ENCODE results near the gene PTPRG. TPM values are rescaled to one million over a fixed set of nuclear protein-coding genes. Genes with fewer than 3 reads are reported as not detected.

The PTPRG gene
- total and polyA plus RNA-seq, 2 of the 13 experiments (the other 11 are each of a cell fraction or from before 2014, with no cell fraction given), result 8.0 to 25.3 TPM

DNA sequence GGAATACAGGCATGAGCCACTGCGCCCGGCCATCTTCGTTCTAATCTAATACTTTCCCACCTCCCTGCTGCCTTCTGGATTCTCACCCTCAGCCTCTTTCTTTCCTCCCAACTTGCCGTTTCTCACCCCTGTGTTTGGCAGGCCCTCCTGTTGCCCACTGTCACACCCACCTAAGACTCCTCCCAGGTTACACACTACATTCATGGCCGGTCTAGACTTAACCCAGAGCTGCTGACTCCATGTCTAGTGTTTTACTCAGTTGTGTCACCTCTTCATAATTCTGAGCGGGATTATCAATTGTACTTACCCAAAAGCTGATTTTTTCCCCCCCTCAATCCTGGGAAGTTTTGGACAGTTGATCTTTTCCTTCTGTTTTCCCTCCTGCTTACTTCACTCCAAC, 588.2 kb downstream of the PTPRG start (continued):
- TF ChIP-seq, protein P1, sequence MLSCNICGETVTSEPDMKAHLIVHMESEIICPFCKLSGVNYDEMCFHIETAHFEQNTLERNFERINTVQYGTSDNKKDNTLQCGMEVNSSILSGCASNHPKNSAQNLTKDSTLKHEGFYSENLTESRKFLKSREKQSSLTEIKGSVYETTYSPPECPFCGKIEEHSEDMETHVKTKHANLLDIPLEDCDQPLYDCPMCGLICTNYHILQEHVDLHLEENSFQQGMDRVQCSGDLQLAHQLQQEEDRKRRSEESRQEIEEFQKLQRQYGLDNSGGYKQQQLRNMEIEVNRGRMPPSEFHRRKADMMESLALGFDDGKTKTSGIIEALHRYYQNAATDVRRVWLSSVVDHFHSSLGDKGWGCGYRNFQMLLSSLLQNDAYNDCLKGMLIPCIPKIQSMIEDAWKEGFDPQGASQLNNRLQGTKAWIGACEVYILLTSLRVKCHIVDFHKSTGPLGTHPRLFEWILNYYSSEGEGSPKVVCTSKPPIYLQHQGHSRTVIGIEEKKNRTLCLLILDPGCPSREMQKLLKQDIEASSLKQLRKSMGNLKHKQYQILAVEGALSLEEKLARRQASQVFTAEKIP (CRISPR knock-in tag; IDR thresholded peaks at IDR 0.05; ENCODE audit: borderline replicate concordance), result no peak

- Histone ChIP-seq H3K4me2 (ENCODE audit: low read depth, low read length) (no peak overlapping the region), H4K20me1 (ENCODE audit: insufficient read depth, low read length) (no peaks in the 10 kb centered on the region), H3K4me3 (replicated peaks in 1 of 3; ENCODE audit: insufficient read depth in 1 of 3, low read depth in 2 of 3, low read length in 3 of 3) (no peak overlapping the region), H2AFZ (ENCODE audit: low read length) (no peak overlapping the region), H3K4me1 (ENCODE audit: insufficient read depth, low read length) (peaks cover 18% of the 10 kb centered on the region), H3K27ac (ENCODE audit: extremely low read length, insufficient read depth, low read length) (no peak overlapping the region), H3K9ac (ENCODE audit: insufficient read depth, low read depth, low read length) (no peak overlapping the region), H3K9me3 (ENCODE audit: low read length) (no peaks in the 10 kb centered on the region), H3K27me3 (ENCODE audit: control insufficient read depth in 1 of 2, insufficient read depth in 2 of 2, low read length in 2 of 2) (no peaks in the 10 kb centered on the region), H3K79me2 (ENCODE audit: insufficient read depth, low read length) (no peaks in the 10 kb centered on the region), H3K36me3 (replicated peaks in 1 of 2; ENCODE audit: control insufficient read depth in 1 of 2, insufficient read depth in 2 of 2, low read length in 2 of 2) (no peaks in the 10 kb centered on the region; a peak in 2 of 5 replicates)
- FAIRE-seq (no peak), ATAC-seq (no peak), DNase-seq (ENCODE audit: low spot score) (no peak)
- ChIA-PET CTCF (ENCODE audit: low intra/inter-chr PET ratio, low total read pairs) (no interaction called here), POLR2A (no interaction called here)
- 77% methylated on average over 2 of the region's 2 CpGs for WGBS (ENCODE audit: low lambda C conversion rate)
- no TSS peak for BruUV-seq (replicated peaks)
- TF ChIP-seq ETV5 (CRISPR knock-in tag; IDR thresholded peaks at IDR 0.05; ENCODE audit: borderline replicate concordance), result no peak
- TF ChIP-seq ZNF713 (CRISPR knock-in tag; IDR thresholded peaks at IDR 0.05), result no peak
- no peak for TF ChIP-seq ZNF264 (CRISPR knock-in tag; IDR thresholded peaks at IDR 0.05)
- TF ChIP-seq, protein P2, sequence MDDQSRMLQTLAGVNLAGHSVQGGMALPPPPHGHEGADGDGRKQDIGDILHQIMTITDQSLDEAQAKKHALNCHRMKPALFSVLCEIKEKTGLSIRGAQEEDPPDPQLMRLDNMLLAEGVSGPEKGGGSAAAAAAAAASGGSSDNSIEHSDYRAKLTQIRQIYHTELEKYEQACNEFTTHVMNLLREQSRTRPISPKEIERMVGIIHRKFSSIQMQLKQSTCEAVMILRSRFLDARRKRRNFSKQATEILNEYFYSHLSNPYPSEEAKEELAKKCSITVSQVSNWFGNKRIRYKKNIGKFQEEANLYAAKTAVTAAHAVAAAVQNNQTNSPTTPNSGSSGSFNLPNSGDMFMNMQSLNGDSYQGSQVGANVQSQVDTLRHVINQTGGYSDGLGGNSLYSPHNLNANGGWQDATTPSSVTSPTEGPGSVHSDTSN (CRISPR knock-in tag; IDR thresholded peaks at IDR 0.05; ENCODE audit: borderline replicate concordance), result no peak
- TF ChIP-seq PBX2 (CRISPR knock-in tag; IDR thresholded peaks at IDR 0.05), result no peak
- no peak for TF ChIP-seq ZNF672 (CRISPR knock-in tag; IDR thresholded peaks at IDR 0.05)
- no peak for TF ChIP-seq HINFP (CRISPR knock-in tag; IDR thresholded peaks at IDR 0.05; ENCODE audit: low read depth)
- no peak for TF ChIP-seq ZNF546 (CRISPR knock-in tag; conservative IDR thresholded peaks at IDR 0.05)
- no peak for TF ChIP-seq NFE2 (CRISPR knock-in tag; IDR thresholded peaks at IDR 0.05)
- TF ChIP-seq ZNF747 (CRISPR knock-in tag; IDR thresholded peaks at IDR 0.05; ENCODE audit: borderline replicate concordance), result no peak
- no peak for TF ChIP-seq MYC (CRISPR knock-in tag; IDR thresholded peaks at IDR 0.05; ENCODE audit: borderline replicate concordance)
- in situ Hi-C loops (cut with HindIII; ENCODE audit: extremely low pct_ligation_motif_present, low pct_unique_long_range_greater_than_20kb) (no loop called here), intact Hi-C loops (cut with micrococcal nuclease; ENCODE audit: unreplicated experiment) (no loop called here)
These were observed 588.6 kb downstream of the PTPRG start for GRCh38 chr3:62149962-62150361.

Measured in HepG2 (cell line).